IMR-90 (cell line): ENCODE data around the gene AJUBA. TPM values are rescaled to one million over a fixed set of nuclear protein-coding genes. Genes with fewer than 3 reads are reported as not detected.

Experiments
- ATAC-seq: fragments of 200-7000 bp; cut with Tn5 transposase; 2 replicates; pipeline ENCODE4 v1.9.1; 2020; ENCODE audit warnings: low read depth, mild to moderate bottlenecking, moderate library complexity
- Bru-seq: library from RNA; stranded (reverse); fragments of 400-500 nt; gene quantifications from one replicate; lab custom pipeline; 2021; lab: Mats Ljungman, UMichigan
- BruChase-seq, 2 experiments: library from RNA; stranded (reverse); fragments of 400-500 nt; gene quantifications; one replicate each; lab custom pipeline; 2021; lab: Mats Ljungman, UMichigan
- BruUV-seq: library from RNA; stranded (reverse); fragments of 400-500 nt; replicated peaks from 2 replicates; lab custom pipeline; 2021; lab: Mats Ljungman, UMichigan
- CTCF ChIA-PET: fragments of 300-600 bp; formaldehyde crosslinking; extraction: SDS; loops from one replicate; lab custom pipeline; 2021; ENCODE audit warnings: antibody characterized with exemption; lab: Yijun Ruan, JAX
- POLR2A ChIA-PET: fragments of 300-600 bp; sonication (Branson Sonifier 250); formaldehyde crosslinking; loops from one replicate; lab custom pipeline; 2022; ENCODE audit warnings: antibody characterized with exemption; ENCODE audit not compliant: unreplicated experiment; lab: Charles Lee
- DNase-seq: peaks from one replicate; pipeline ENCODE4 v3.0.0; 2013
- H2AFZ ChIP-seq: replicated peaks from 2 replicates; pipeline ENCODE3; 2013; ENCODE audit warnings: low read length, mild to moderate bottlenecking; ENCODE audit not compliant: poor library complexity
- H2AK5ac ChIP-seq: 2 replicates; pipeline ENCODE4 v1.6.1; 2013; ENCODE audit warnings: low read depth, low read length, inconsistent platforms
- H2AK9ac ChIP-seq: replicated peaks from 2 replicates; pipeline ENCODE3; 2013; ENCODE audit warnings: mild to moderate bottlenecking, low read depth, low read length, moderate library complexity; ENCODE audit not compliant: poor library complexity
- H2BK120ac ChIP-seq: 2 replicates; pipeline ENCODE4 v1.6.1; 2013; ENCODE audit warnings: low read depth, low read length, inconsistent platforms
- H2BK15ac ChIP-seq: 3 replicates; pipeline ENCODE4 v1.6.1; 2013; ENCODE audit warnings: low read depth, low read length, inconsistent platforms
- H2BK20ac ChIP-seq: 2 replicates; pipeline ENCODE4 v1.6.1; 2013; ENCODE audit warnings: low read depth, mild to moderate bottlenecking, inconsistent platforms, low read length, moderate library complexity
- H2BK5ac ChIP-seq: 2 replicates; pipeline ENCODE4 v1.6.1; 2013; ENCODE audit warnings: mild to moderate bottlenecking, low read depth, low read length, inconsistent platforms; ENCODE audit not compliant: poor library complexity, severe bottlenecking
- H3K14ac ChIP-seq: replicated peaks from 2 replicates; pipeline ENCODE4 v1.6.1; 2013; ENCODE audit warnings: low read depth, low read length, inconsistent platforms
- H3K18ac ChIP-seq: 2 replicates; pipeline ENCODE4 v1.6.1; 2013; ENCODE audit warnings: low read depth, low read length, control low read depth
- H3K23ac ChIP-seq: 2 replicates; pipeline ENCODE4 v1.6.1; 2013; ENCODE audit warnings: low read depth, low read length, inconsistent platforms
- H3K27ac ChIP-seq: 2 replicates; pipeline ENCODE4 v1.5.1; 2013; ENCODE audit warnings: mild to moderate bottlenecking, control low read depth, low read length; ENCODE audit not compliant: insufficient read depth
- H3K27me3 ChIP-seq: 2 replicates; pipeline ENCODE4 v1.6.1; 2013; ENCODE audit warnings: low read length; ENCODE audit not compliant: control insufficient read depth, insufficient read depth
- H3K36me3 ChIP-seq: 2 replicates; pipeline ENCODE4 v1.6.1; 2013; ENCODE audit warnings: low read length, mixed read lengths; ENCODE audit not compliant: control insufficient read depth, insufficient read depth
- H3K4ac ChIP-seq: 2 replicates; pipeline ENCODE4 v1.6.1; 2013; ENCODE audit warnings: low read depth, low read length, inconsistent platforms
- H3K4me1 ChIP-seq: 2 replicates; pipeline ENCODE4 v1.6.1; 2013; ENCODE audit warnings: low read length, mixed read lengths; ENCODE audit not compliant: control insufficient read depth, insufficient read depth
- H3K4me2 ChIP-seq: 2 replicates; pipeline ENCODE4 v1.6.1; 2013; ENCODE audit warnings: low read depth, mild to moderate bottlenecking, control low read depth, low read length, moderate library complexity
- H3K4me3 ChIP-seq: 2 replicates; pipeline ENCODE4 v1.5.1; 2013; ENCODE audit warnings: low read depth, mild to moderate bottlenecking, control low read depth, low read length, moderate library complexity; ENCODE audit not compliant: insufficient read depth
- H3K56ac ChIP-seq: 2 replicates; pipeline ENCODE4 v1.6.1; 2013; ENCODE audit warnings: low read length, inconsistent platforms; ENCODE audit not compliant: insufficient read depth; ENCODE audit errors: extremely low read depth
- H3K79me1 ChIP-seq, 2 experiments: 2 replicates each; pipeline ENCODE4 v1.6.1; 2013; ENCODE audit warnings: low read length in 2 of 2, inconsistent platforms in 1 of 2, low read depth in 1 of 2
- H3K9ac ChIP-seq: 2 replicates; pipeline ENCODE4 v1.6.1; 2013; ENCODE audit warnings: low read depth, low read length, control low read depth
- H3K9me1 ChIP-seq: 2 replicates; pipeline ENCODE4 v1.6.1; 2013; ENCODE audit warnings: low read length, inconsistent platforms; ENCODE audit not compliant: insufficient read depth
- H3K9me3 ChIP-seq: 2 replicates; pipeline ENCODE4 v1.6.1; 2013; ENCODE audit warnings: low read length; ENCODE audit not compliant: control insufficient read depth, insufficient read depth
- H4K20me1 ChIP-seq: 2 replicates; pipeline ENCODE4 v1.6.1; 2013; ENCODE audit warnings: low read length, inconsistent platforms; ENCODE audit not compliant: insufficient read depth
- H4K5ac ChIP-seq: 2 replicates; pipeline ENCODE4 v1.6.1; 2013; ENCODE audit warnings: mild to moderate bottlenecking, low read depth, low read length, control low read depth
- H4K8ac ChIP-seq, 2 experiments: 2 replicates each; pipeline ENCODE4 v1.6.1; 2013; ENCODE audit warnings: low read depth in 2 of 2, low read length in 2 of 2, control low read depth in 1 of 2, inconsistent platforms in 1 of 2
- H4K91ac ChIP-seq: 2 replicates; pipeline ENCODE4 v1.6.1; 2013; ENCODE audit warnings: low read depth, low read length, inconsistent platforms; ENCODE audit not compliant: insufficient read depth
- BHLHE40 ChIP-seq: fragments of 150-350 bp; IDR thresholded peaks from 2 replicates; pipeline ENCODE4 v1.6.1; 2016; ENCODE audit warnings: mild to moderate bottlenecking, low read depth, low read length
- CTCF ChIP-seq: conservative IDR thresholded peaks from 2 replicates; pipeline ENCODE4 v1.5.1; 2012; ENCODE audit warnings: mild to moderate bottlenecking, low read depth, low read length, improper control_type of control experiment
- FOS ChIP-seq: fragments of 150-350 bp; IDR thresholded peaks from 2 replicates; pipeline ENCODE4 v1.6.1; 2016; ENCODE audit warnings: low read depth, low read length
- MAFK ChIP-seq: IDR thresholded peaks from 2 replicates; pipeline ENCODE4 v1.6.1; 2012; ENCODE audit warnings: low read depth, low read length, improper control_type of control experiment
- MAZ ChIP-seq: IDR thresholded peaks from 2 replicates; pipeline ENCODE4 v1.6.1; 2012; ENCODE audit warnings: low read depth, mild to moderate bottlenecking, low read length, improper control_type of control experiment, moderate library complexity, borderline replicate concordance
- MXI1 ChIP-seq: IDR thresholded peaks from 2 replicates; pipeline ENCODE4 v1.6.1; 2012; ENCODE audit warnings: low read depth, mild to moderate bottlenecking, low read length, moderate library complexity, borderline replicate concordance
- POLR2A ChIP-seq: IDR thresholded peaks from 2 replicates; pipeline ENCODE4 v1.6.1; 2012; ENCODE audit warnings: mild to moderate bottlenecking, low read depth, low read length
- RAD21 ChIP-seq: IDR thresholded peaks from 2 replicates; pipeline ENCODE4 v1.6.1; 2012; ENCODE audit warnings: low read length, improper control_type of control experiment
- RCOR1 ChIP-seq: IDR thresholded peaks from 2 replicates; pipeline ENCODE4 v1.6.1; 2012; ENCODE audit warnings: mild to moderate bottlenecking, low read length, improper control_type of control experiment; ENCODE audit not compliant: insufficient replicate concordance
- RFX5 ChIP-seq: IDR thresholded peaks from 2 replicates; pipeline ENCODE4 v1.8.0; 2012; ENCODE audit warnings: low read depth, mild to moderate bottlenecking, low read length, moderate library complexity
- SMC3 ChIP-seq: fragments of 150-350 bp; IDR thresholded peaks from 2 replicates; pipeline ENCODE4 v1.6.1; 2016; ENCODE audit warnings: low read depth, mild to moderate bottlenecking, antibody characterized with exemption, low read length, moderate library complexity
- WGBS, 2 experiments: methylation state at CpG; one replicate each; pipeline versions ENCODE4 v1.1.5 to v1.1.7; 2013; ENCODE audit warnings: missing lambda C conversion rate in 2 of 2; ENCODE audit not compliant: insufficient read length in 1 of 2; ENCODE audit errors: extremely low coverage in 2 of 2; 5-methylcytosine and 5-hydroxymethylcytosine counted together
- dilution Hi-C: fragments of 300-500 bp; cut with HindIII; formaldehyde crosslinking; loops from one replicate; pipeline ENCODE4 v1.14.3; 2018; ENCODE audit warnings: low sequenced_read_pairs; ENCODE audit not compliant: unreplicated experiment
- in situ Hi-C: fragments of 300-500 bp; cut with MboI; formaldehyde crosslinking; loops from 3 replicates; pipeline ENCODE4 v1.14.3; 2019; ENCODE audit warnings: low sequenced_read_pairs, inconsistent platforms, mixed read lengths
- intact Hi-C: fragments of 100-400 bp; cut with micrococcal nuclease; formaldehyde crosslinking; loops from 2 replicates; pipeline ENCODE4 v1.10.0; 2022
- long read RNA-seq: library from polyadenylated mRNA; unstranded; transcript quantifications from one replicate; pipeline ENCODE4 v2.0.0, GENCODE V29; 2021; ENCODE audit not compliant: unreplicated experiment
- polyA plus RNA-seq, 3 experiments: library from polyadenylated mRNA; depleted of rRNA; stranded (reverse); fragments of >200 nt; gene quantifications; 2 replicates each; pipeline ENCODE4 v1.2.3, GENCODE V29; 2012; ENCODE audit warnings: low replicate concordance in 1 of 3
- total RNA-seq: library from RNA; depleted of rRNA; stranded (reverse); fragments of >200 nt; gene quantifications from 2 replicates; pipeline ENCODE4 v1.2.3, GENCODE V29; 2012; rRNA removed
- TF ChIP-seq, protein P1 (sequence below): fragments of 150-350 bp; IDR thresholded peaks from 2 replicates; pipeline ENCODE4 v1.6.1; 2017; ENCODE audit warnings: mild to moderate bottlenecking, antibody characterized with exemption, low read length, low read depth

The AJUBA gene
- 57.2 and 67.6 TPM in 2 replicates for total RNA-seq
- polyA plus RNA-seq (2012; rRNA removed), result 46.3 and 46.4 TPM in 2 replicates
- 31.5 and 33.3 TPM in 2 replicates for polyA plus RNA-seq (2012; cell fraction: cytosol; rRNA removed)
- 56.1 and 57.4 TPM in 2 replicates for polyA plus RNA-seq (2012; cell fraction: nucleus; rRNA removed; ENCODE audit: low replicate concordance)
- percentile 91 among the genes with signal in this experiment for Bru-seq, nascent RNA
- BruChase-seq, experiment 1, labeled RNA remaining after a 6-hour chase, result percentile 95 among the genes with signal in this experiment
- percentile 99 among the genes with signal in this experiment for BruChase-seq, experiment 2, labeled RNA remaining after a 2-hour chase
- long read RNA-seq, full-length matches to known transcripts, result 71 of 90 reads
- long read RNA-seq, partial matches to known transcripts, result 17 of 90 reads
- long read RNA-seq, other reads (novel, unspliced or antisense), result 2 of 90 reads

- WGBS, 2 experiments, result 2% methylated on average over 14 of the region's 48 CpGs; no CpG with 5 or more reads in 1 of the 2 experiments
- Histone ChIP-seq H2BK120ac (peak within 1 kb of the TSS; percentile 92), H2AFZ (peak within 1 kb of the TSS; percentile 97), H2BK15ac (peak within 1 kb of the TSS; percentile 78; the same call in 2 of the 3 replicates), H3K56ac (peak within 1 kb of the TSS; percentile 98), H4K5ac (peak within 1 kb of the TSS; percentile 90), H3K18ac (peak within 1 kb of the TSS; percentile 92), H3K9me1 (peaks cover 5% of the 10 kb centered on the region; the same call in 1 of the 2 replicates), H3K9ac (peak within 1 kb of the TSS; percentile 90), H3K4me1 (peaks cover 21% of the 10 kb centered on the region), H4K20me1 (peaks cover 12% of the 10 kb centered on the region), H2BK5ac (peak within 1 kb of the TSS; percentile 98), H3K4me2 (peak within 1 kb of the TSS; percentile 96), H3K23ac (peak within 1 kb of the TSS; percentile 98), H3K27me3 (no peaks in the 10 kb centered on the region), H3K14ac (peak within 1 kb of the TSS; percentile 97), H3K4me3 (peak within 1 kb of the TSS; percentile 87), H2AK9ac (peak within 1 kb of the TSS; percentile 98), H3K27ac (peak within 1 kb of the TSS; percentile 99), H2AK5ac (peak within 1 kb of the TSS; percentile 88), H3K36me3 (peaks cover 11% of the 10 kb centered on the region), H4K91ac (peak within 1 kb of the TSS; percentile 93), H3K4ac (peak within 1 kb of the TSS; percentile 98), H4K8ac (peak within 1 kb of the TSS; percentile 89 to 94), H3K79me1 (peaks cover 11 to 45% of the 10 kb centered on the region in 2 experiments; a peak in 3 of 4 replicates), H3K9me3 (no peaks in the 10 kb centered on the region), H2BK20ac (peak within 1 kb of the TSS; percentile 66)
- intact Hi-C loops (loop anchor here (1.0 to 10.0 kb wide), 8 partner anchors 9 to 595 kb away; partner anchors contain the start of genes LRP10, MMP14, PRMT5 and SLC7A8), dilution Hi-C loops (no loop called here), in situ Hi-C loops (no loop called here)
- CTCF ChIA-PET, result interaction anchor here (1.1 to 1.9 kb wide), 3 partner anchors 10 to 160 kb away, joined by 3 to 7 read pairs (median 4); partner anchors contain the start of gene PRMT5
- BruUV-seq, result no TSS peak
- peak; percentile 92 for DNase-seq
- peak; percentile 50 for ATAC-seq
- POLR2A ChIA-PET, result interaction anchor here (0.6 to 2.4 kb wide), 5 partner anchors 9 to 394 kb away, joined by 3 to 10 read pairs (median 5); no protein-coding TSS in a partner anchor
- TF ChIP-seq RCOR1 (no peak), MXI1 (peak; percentile 44; the same call in 1 of the 2 replicates), SMC3 (0 out of 2 replicates have a peak, but pooled peaks have one; percentile 6), CTCF (no peak; the same call in 1 of the 2 replicates), MAZ (peak; percentile 91; the same call in 1 of the 2 replicates), POLR2A (peak; percentile 70), MAFK (no peak), RAD21 (0 out of 2 replicates have a peak, but pooled peaks have one; percentile 5), RFX5 (no peak), FOS (0 out of 2 replicates have a peak, but pooled peaks have one; percentile 12), BHLHE40 (peak; percentile 4; the same call in 1 of the 2 replicates)
- TF ChIP-seq, protein P1, sequence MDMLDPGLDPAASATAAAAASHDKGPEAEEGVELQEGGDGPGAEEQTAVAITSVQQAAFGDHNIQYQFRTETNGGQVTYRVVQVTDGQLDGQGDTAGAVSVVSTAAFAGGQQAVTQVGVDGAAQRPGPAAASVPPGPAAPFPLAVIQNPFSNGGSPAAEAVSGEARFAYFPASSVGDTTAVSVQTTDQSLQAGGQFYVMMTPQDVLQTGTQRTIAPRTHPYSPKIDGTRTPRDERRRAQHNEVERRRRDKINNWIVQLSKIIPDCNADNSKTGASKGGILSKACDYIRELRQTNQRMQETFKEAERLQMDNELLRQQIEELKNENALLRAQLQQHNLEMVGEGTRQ, result no peak
Observed at GRCh38 chr14:22982477-22983245, at the start of gene AJUBA. Gene AJUBA, minus strand, starts transcription at chr14:22982551. Its CDS starts 285 bp downstream, at chr14:22982266.
